Uterus (tissue), 4 donors: ENCODE data around the gene TTLL10. TPM values are rescaled to one million over a fixed set of nuclear protein-coding genes. Genes with fewer than 3 reads are reported as not detected.
"Not testable (repeated sequence)": the region's sequence is repeated elsewhere in the genome, so short reads cannot be mapped to it uniquely, and the experiment has no call there.

Experiments used
- DNase-seq, 2 donors: peaks; one replicate each; pipeline ENCODE4 v3.0.0-alpha.2; 2019 to 2020
- H3K27ac ChIP-seq, 2 donors: fragments of 200-600 bp; sonication (generic); 1 replicate in 1 of 2; 2 replicates in 1 of 2; pipeline ENCODE4 v1.5.1; 2016 to 2018
- H3K27me3 ChIP-seq, 2 donors: fragments of 200-600 bp; sonication (generic); one replicate each; pipeline ENCODE4 v1.5.1; 2018 to 2019; ENCODE audit warnings: control low read depth in 1 of 2
- H3K36me3 ChIP-seq, 2 donors: fragments of 200-600 bp; sonication (generic); one replicate each; pipeline ENCODE4 v1.5.1; 2019; ENCODE audit warnings: control low read depth in 1 of 2
- H3K4me1 ChIP-seq, 2 donors: fragments of 200-600 bp; sonication (generic); one replicate each; pipeline ENCODE4 v1.5.1; 2018 to 2019; ENCODE audit warnings: control low read depth in 1 of 2
- H3K4me3 ChIP-seq, 2 donors: fragments of 200-600 bp; sonication (generic); 1 replicate in 1 of 2; 2 replicates in 1 of 2; pipeline ENCODE4 v1.5.1; 2018 to 2019; ENCODE audit warnings: mild to moderate bottlenecking in 1 of 2
- H3K9me3 ChIP-seq, 2 donors: fragments of 200-600 bp; sonication (generic); one replicate each; pipeline ENCODE4 v1.5.1; 2019; ENCODE audit warnings: control low read depth in 1 of 2
- POLR2A ChIP-seq, 2 donors: fragments of 450-650 bp; IDR thresholded peaks; one replicate each; pipeline ENCODE4 v1.6.1; 2016; ENCODE audit warnings: antibody characterized with exemption in 2 of 2, mild to moderate bottlenecking in 1 of 2, moderate library complexity in 1 of 2
- intact Hi-C: fragments of 100-400 bp; cut with DNase I; formaldehyde crosslinking; loops from one replicate; pipeline ENCODE4 v1.15.1; 2023; ENCODE audit warnings: low total_unique reads
- total RNA-seq, 4 donors: library from RNA; depleted of rRNA in 3 of 4; stranded (reverse); fragments of >200 nt in 3 of 4; gene quantifications; one replicate each; pipeline versions ENCODE4 v1.1.0 to v1.2.4, GENCODE V29; 2014 to 2023
- TF ChIP-seq, protein P1 (sequence below), 4 experiments: fragments of 200-600 bp in 2 of 4; fragments of 450-650 bp in 2 of 4; sonication (generic) in 2 of 4; IDR thresholded peaks; one replicate each; pipeline ENCODE4 v1.5.1; 2016 to 2019; ENCODE audit warnings: antibody characterized with exemption in 4 of 4, mild to moderate bottlenecking in 2 of 4, moderate library complexity in 1 of 4
- donor health status: DM: yes; HTN: yes; CAD: no.

Gene TTLL10
- total RNA-seq, 4 donors from 2014 or later, result 0.35 to 0.51 TPM; not detected in 2

- Histone ChIP-seq H3K27ac (no peak overlapping the region), H3K36me3 (no peaks in the 10 kb centered on the region), H3K27me3 (no peaks in the 10 kb centered on the region), H3K4me1 (no peaks in the 10 kb centered on the region), H3K9me3 (no peaks in the 10 kb centered on the region), H3K4me3 (no peak overlapping the region)
- no peak for DNase-seq
- intact Hi-C loops, result no loop called here
- TF ChIP-seq, protein P1, sequence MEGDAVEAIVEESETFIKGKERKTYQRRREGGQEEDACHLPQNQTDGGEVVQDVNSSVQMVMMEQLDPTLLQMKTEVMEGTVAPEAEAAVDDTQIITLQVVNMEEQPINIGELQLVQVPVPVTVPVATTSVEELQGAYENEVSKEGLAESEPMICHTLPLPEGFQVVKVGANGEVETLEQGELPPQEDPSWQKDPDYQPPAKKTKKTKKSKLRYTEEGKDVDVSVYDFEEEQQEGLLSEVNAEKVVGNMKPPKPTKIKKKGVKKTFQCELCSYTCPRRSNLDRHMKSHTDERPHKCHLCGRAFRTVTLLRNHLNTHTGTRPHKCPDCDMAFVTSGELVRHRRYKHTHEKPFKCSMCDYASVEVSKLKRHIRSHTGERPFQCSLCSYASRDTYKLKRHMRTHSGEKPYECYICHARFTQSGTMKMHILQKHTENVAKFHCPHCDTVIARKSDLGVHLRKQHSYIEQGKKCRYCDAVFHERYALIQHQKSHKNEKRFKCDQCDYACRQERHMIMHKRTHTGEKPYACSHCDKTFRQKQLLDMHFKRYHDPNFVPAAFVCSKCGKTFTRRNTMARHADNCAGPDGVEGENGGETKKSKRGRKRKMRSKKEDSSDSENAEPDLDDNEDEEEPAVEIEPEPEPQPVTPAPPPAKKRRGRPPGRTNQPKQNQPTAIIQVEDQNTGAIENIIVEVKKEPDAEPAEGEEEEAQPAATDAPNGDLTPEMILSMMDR (IDR thresholded peaks at IDR 0.05), result no peak
- TF ChIP-seq POLR2A (IDR thresholded peaks at IDR 0.05), result no peak
Measured at GRCh38 chr1:1187938-1188337, 14.3 kb downstream of the TTLL10 start.

DNA sequence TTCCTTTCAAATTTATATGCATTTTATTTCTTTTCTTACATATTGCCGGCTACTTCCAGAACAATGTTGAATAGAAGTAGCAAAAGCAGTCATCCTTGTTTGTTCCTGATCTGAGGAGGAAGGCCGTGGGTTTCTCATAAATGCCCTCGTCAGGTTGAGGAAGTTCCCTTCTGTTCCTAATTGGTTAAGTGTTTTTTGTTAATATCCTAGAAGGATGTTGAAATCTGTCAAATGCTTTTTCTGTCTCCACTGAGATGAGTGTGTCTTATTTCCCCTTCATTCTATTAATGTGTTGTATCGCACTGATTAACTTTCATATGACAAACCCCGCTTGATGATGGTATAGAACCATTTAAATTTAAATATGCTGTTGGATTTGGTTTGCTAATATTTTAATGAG, 15.4 kb downstream of the TTLL10 start:
- no peaks in the 10 kb centered on the region for H3K4me1 ChIP-seq
- intact Hi-C loops, result no loop called here
- no peak overlapping the region for H3K27ac ChIP-seq
- no peaks in the 10 kb centered on the region for H3K36me3 ChIP-seq
- TF ChIP-seq POLR2A (IDR thresholded peaks at IDR 0.05), result no peak
- TF ChIP-seq, protein P1 (IDR thresholded peaks at IDR 0.05), result no peak
- no peaks in the 10 kb centered on the region for H3K9me3 ChIP-seq
- no peak overlapping the region for H3K4me3 ChIP-seq
- DNase-seq, result no peak
- no peaks in the 10 kb centered on the region for H3K27me3 ChIP-seq

GRCh38 chr1:1191734-1192133, 18.1 kb downstream of the TTLL10 start:
- no peak overlapping the region for H3K4me3 ChIP-seq
- no peak overlapping the region for H3K27ac ChIP-seq
- no peaks in the 10 kb centered on the region for H3K9me3 ChIP-seq
- intact Hi-C loops, result no loop called here
- no peaks in the 10 kb centered on the region for H3K36me3 ChIP-seq
- no peak for DNase-seq
- no peak for TF ChIP-seq POLR2A (IDR thresholded peaks at IDR 0.05)
- TF ChIP-seq, protein P1 (IDR thresholded peaks at IDR 0.05), result no peak
- no peaks in the 10 kb centered on the region for H3K4me1 ChIP-seq
- no peaks in the 10 kb centered on the region for H3K27me3 ChIP-seq

DNA sequence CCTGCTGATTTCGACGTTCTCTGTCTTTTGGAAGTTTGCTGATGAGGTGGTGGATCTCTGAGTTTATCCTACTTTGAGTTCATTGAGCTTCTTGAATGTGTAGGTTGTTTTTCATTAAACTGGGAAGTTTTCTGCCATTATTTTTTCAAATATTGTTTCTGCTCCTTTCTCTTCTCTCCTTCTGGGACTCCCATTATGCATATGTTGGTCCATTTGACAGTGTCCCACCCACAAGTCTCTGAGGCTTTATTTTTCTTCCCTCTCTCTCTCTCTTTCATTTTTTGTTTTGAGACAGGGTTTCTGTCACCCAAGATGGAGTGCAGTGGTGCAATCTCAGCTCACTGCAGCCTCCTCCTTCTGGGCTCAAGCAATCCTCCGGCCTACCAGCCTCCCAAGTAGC, 21.0 kb downstream of the TTLL10 start:
- intact Hi-C loops, result no loop called here

DNA sequence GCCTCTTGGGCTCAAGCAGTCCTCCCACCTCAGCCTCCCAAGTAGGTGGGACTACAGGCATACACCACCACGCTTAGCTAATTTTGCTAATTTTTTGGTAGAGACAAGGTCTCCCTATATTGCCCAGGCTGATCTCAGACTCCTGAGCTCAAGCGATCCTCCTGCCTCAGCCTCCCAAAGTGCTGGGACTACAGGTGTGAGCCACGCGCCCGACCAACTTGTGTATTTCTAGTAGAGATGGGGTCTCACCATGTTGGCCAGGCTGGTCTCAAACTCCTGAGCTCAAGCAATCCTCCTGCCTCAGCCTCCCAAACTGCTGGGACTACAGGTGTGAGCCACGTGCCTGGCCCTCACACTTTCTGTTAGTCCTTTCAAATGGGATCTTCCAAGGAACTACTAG, 22.0 kb downstream of the TTLL10 start:
- H3K4me1 ChIP-seq, intact Hi-C loops, H3K9me3 ChIP-seq, H3K4me3 ChIP-seq, DNase-seq, H3K27me3 ChIP-seq, H3K27ac ChIP-seq, H3K36me3 ChIP-seq: not testable (repeated sequence)

More for the DNA sequence above, 21.0 kb downstream of the TTLL10 start:
- no peak for DNase-seq
- H3K9me3 ChIP-seq, result no peaks in the 10 kb centered on the region
- TF ChIP-seq POLR2A (IDR thresholded peaks at IDR 0.05), result no peak
- TF ChIP-seq, protein P1 (IDR thresholded peaks at IDR 0.05), result no peak
- H3K36me3 ChIP-seq, result no peaks in the 10 kb centered on the region
- no peak overlapping the region for H3K27ac ChIP-seq
- no peaks in the 10 kb centered on the region for H3K27me3 ChIP-seq
- no peaks in the 10 kb centered on the region for H3K4me1 ChIP-seq
- H3K4me3 ChIP-seq, result no peak overlapping the region
